OCI-LY1 (cell line): ENCODE data around the gene NLRP1.

Experiments used
- EZH2 ChIP-seq: fragments of 200-600 bp; sonication (generic), shearing (Covaris generic); IDR thresholded peaks from 2 replicates; pipeline ENCODE4 v1.8.0; 2017; ENCODE audit warnings: borderline replicate concordance, mixed run types, mild to moderate bottlenecking, antibody characterized with exemption, low read length, moderate library complexity, mixed read lengths
- TF ChIP-seq, protein P1 (sequence below): fragments of 200-600 bp; sonication (generic), shearing (Covaris generic); IDR thresholded peaks from 2 replicates; pipeline ENCODE4 v1.5.1; 2017; ENCODE audit warnings: mild to moderate bottlenecking, antibody characterized with exemption, low read length, moderate library complexity, mixed read lengths

DNA sequence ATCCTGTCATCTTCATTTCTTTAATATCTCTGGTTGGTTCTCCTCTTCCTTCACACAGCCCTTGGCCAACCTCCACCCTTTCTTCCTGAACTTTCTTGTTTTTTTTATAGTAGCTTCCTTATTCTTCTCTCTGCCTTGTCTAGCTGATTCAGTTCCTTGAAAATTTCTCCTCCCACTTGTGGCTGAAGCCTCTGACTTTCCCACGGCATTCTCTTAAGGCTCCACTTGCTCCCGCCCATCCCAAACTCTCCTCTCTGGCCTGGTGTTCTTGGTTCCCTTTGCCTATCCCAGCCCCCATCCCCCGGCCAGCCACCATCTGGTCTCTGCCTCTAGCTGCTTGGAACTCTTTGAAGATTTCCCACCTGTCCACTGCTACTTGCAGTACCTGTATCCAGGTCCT is 29.1 kb downstream of the NLRP1 start:
- TF ChIP-seq, protein P1, sequence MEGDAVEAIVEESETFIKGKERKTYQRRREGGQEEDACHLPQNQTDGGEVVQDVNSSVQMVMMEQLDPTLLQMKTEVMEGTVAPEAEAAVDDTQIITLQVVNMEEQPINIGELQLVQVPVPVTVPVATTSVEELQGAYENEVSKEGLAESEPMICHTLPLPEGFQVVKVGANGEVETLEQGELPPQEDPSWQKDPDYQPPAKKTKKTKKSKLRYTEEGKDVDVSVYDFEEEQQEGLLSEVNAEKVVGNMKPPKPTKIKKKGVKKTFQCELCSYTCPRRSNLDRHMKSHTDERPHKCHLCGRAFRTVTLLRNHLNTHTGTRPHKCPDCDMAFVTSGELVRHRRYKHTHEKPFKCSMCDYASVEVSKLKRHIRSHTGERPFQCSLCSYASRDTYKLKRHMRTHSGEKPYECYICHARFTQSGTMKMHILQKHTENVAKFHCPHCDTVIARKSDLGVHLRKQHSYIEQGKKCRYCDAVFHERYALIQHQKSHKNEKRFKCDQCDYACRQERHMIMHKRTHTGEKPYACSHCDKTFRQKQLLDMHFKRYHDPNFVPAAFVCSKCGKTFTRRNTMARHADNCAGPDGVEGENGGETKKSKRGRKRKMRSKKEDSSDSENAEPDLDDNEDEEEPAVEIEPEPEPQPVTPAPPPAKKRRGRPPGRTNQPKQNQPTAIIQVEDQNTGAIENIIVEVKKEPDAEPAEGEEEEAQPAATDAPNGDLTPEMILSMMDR, result no peak
- TF ChIP-seq EZH2, result no peak
